ENCODE results near the gene CTSW.

The CTSW gene

DNA sequence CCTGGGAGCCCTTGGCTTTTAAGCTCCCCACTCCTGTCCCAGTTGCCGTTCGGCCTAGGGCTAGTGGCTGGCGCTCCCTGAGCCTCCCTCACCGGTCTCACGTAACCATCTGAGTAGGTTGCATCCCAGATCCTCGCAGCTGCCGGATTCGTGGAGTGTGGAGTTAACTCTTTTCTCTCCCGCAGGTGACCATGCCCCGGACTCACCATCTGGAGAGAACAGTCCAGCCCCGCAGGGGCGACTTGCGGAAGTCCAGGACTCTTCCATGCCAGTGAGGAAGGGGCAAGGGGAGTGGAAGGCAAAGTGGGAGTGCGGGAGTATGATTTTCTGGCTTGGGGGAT is 18.5 kb upstream of the CTSW start:
- TF ChIP-seq CTCF (IDR thresholded peaks at IDR 0.05; ENCODE audit: insufficient read depth, missing control alignments), result no peak
- no peak for DNase-seq (ENCODE audit: insufficient read length, low spot score)
- FAIRE-seq, result no peak

GRCh38 chr11:65861533-65862183 is 18.0 kb upstream of the CTSW start:
- FAIRE-seq (no peak), DNase-seq (ENCODE audit: insufficient read length, low spot score) (no peak)
- no peak for TF ChIP-seq CTCF (IDR thresholded peaks at IDR 0.05; ENCODE audit: insufficient read depth, missing control alignments)

- DNase-seq (ENCODE audit: insufficient read length, low spot score) (no peak), FAIRE-seq (no peak)
- no peak for TF ChIP-seq CTCF (IDR thresholded peaks at IDR 0.05; ENCODE audit: insufficient read depth, missing control alignments)
Measured at GRCh38 chr11:65862191-65862735, 17.4 kb upstream of the CTSW start.

DNA sequence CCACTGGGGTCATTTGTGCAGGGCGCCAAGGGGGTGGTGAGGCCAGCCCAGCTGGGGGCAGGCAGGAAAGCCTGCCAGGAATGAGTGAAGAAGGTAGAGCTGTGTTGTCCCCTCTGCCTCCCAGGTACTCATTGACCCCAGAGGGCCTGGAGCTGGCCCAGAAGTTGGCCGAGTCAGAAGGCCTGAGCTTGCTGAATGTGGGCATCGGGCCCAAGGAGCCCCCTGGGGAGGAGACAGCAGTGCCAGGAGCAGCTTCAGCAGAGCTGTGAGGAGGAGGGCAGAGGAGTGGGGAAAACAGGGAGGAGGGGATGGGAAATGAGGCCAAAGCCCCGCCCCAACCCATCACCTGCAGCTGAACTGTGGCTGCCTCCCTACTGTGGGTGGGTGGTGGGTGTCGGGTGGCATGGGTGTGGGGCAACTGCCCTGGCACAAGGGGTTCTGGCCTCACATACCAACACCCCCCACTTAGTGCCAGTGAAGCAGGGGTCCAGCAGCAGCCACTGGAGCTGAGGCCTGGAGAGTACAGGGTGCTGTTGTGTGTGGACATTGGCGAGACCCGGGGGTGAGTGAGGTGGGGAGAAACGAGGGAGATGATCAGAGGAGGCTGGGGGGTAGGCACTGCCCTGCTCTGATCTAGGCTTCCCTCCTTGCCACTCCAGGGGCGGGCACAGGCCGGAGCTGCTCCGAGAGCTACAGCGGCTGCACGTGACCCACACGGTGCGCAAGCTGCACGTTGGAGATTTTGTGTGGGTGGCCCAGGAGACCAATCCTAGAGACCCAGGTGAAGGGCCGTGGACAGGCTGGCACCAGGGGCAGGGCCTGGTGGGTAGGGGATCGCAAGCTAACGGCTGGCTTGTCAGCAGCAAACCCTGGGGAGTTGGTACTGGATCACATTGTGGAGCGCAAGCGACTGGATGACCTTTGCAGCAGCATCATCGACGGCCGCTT is 16.4 kb upstream of the CTSW start:
- no peak for DNase-seq (ENCODE audit: insufficient read length, low spot score)
- FAIRE-seq, result no peak
- TF ChIP-seq CTCF (IDR thresholded peaks at IDR 0.05; ENCODE audit: insufficient read depth, missing control alignments), result no peak

GRCh38 chr11:65863889-65864705 is 15.5 kb upstream of the CTSW start:
- no peak for TF ChIP-seq CTCF (IDR thresholded peaks at IDR 0.05; ENCODE audit: insufficient read depth, missing control alignments)
- no peak for FAIRE-seq
- no peak for DNase-seq (ENCODE audit: insufficient read length, low spot score)

DNA sequence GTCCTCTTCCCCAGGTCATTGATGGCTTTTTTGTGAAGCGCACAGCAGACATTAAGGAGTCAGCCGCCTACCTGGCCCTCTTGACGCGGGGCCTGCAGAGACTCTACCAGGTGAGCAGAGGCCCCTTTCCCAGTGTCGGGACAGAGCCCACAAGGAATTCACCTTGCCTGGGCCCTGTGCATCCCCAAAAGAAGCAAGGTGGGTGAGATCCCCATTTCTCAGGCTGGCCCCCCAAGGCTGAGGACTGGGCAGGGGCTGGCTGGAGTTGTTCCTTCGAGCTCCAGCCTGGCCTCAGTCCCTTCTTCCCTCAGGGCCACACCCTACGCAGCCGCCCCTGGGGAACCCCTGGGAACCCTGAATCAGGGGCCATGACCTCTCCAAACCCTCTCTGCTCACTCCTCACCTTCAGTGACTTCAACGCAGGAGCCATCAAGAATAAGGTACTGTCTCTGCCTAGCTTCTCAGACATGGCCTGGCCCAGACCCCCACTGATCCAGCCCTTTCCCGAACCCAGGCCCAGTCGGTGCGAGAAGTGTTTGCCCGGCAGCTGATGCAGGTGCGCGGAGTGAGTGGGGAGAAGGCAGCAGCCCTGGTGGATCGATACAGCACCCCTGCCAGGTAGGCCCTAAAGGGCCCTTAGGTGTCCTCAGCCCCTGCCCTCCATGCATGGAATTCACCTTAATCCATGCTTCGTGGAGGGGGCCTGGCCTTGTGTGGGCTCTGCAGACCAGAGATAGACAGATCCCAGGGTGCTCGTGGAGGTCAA is 14.7 kb upstream of the CTSW start:
- DNase-seq (ENCODE audit: insufficient read length, low spot score) (no peak), FAIRE-seq (no peak)
- no peak for TF ChIP-seq CTCF (IDR thresholded peaks at IDR 0.05; ENCODE audit: insufficient read depth, missing control alignments)

Data from D721Med (cell line).